NCI-H446 treated with DMSO at 0.1 percent for 48 hours (cell line): Measurements from ENCODE around the gene SV2B.
"Not testable (repeated sequence)": the region's sequence is repeated elsewhere in the genome, so short reads cannot be mapped to it uniquely, and the experiment has no call there.

Experiments
- DNase-seq: peaks from one replicate; lab custom pipeline; 2025; lab: John Stamatoyannopoulos, UW

The SV2B gene, protein sequence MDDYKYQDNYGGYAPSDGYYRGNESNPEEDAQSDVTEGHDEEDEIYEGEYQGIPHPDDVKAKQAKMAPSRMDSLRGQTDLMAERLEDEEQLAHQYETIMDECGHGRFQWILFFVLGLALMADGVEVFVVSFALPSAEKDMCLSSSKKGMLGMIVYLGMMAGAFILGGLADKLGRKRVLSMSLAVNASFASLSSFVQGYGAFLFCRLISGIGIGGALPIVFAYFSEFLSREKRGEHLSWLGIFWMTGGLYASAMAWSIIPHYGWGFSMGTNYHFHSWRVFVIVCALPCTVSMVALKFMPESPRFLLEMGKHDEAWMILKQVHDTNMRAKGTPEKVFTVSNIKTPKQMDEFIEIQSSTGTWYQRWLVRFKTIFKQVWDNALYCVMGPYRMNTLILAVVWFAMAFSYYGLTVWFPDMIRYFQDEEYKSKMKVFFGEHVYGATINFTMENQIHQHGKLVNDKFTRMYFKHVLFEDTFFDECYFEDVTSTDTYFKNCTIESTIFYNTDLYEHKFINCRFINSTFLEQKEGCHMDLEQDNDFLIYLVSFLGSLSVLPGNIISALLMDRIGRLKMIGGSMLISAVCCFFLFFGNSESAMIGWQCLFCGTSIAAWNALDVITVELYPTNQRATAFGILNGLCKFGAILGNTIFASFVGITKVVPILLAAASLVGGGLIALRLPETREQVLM

DNA sequence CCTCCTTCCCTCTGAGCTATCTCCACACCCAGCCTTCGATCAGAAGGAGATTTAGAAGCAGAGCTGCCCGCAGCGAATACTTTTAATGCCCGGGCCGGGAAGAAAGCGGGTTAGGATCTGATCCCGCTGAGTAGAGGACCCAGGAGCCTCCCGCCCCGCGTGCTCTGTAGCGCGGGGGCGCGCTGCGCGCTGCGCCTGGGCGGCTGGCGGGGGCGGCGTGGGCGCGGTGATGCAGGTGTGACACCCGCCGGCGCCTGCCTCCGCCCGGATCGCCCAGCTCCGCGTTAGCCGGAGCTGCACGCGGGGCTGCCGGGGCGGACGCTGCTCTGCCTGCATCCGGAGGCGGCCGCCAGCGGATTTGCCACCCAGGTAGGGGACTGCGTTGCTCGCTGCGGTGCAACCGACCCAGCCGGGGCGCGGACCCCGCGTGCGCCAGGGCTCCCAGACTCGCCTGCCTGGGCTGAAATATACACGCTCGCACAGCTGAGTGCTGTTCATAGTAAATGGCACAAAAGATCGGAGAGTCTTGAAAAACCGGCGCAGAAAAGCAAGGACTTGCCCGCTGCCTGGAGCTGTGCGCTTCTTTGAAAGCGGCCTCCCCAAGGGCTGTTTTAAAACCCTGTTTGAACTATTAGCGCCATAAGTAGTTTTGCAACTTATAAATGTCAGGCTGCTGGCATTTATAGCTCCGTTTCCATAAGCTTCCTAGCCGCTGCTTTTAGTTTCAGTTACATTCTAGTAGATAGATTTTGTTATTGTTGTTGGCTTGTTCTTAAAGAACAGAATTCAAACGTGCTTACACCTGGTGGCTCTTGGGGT, at the start of gene SV2B:
TSS of gene SV2B (plus strand) at position 263 of the 819 bp plus-strand sequence. CDS start 126,007 bp downstream, outside the sequence.
- DNase-seq: no peak

DNA sequence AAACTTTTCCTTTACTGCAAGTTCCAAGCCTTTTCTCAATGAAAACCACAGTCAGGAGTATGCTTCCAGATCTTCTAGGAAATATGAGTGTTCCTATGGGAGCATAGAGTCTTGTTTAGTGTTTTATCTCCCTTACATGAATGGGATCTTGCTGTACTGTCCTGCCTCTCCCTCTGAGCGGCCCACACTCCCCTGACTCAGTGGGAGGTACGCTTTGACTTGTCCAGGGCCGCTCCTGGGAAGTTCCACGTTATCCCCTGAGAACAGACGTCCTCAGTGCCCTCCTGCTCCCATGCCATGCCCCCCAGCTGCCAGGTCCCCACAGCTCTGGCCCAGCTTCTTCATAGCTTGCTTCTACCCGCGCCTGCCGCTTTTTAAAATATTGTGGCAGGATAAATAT, 48.8 kb upstream of the SV2B start:
- DNase-seq: no peak

DNA sequence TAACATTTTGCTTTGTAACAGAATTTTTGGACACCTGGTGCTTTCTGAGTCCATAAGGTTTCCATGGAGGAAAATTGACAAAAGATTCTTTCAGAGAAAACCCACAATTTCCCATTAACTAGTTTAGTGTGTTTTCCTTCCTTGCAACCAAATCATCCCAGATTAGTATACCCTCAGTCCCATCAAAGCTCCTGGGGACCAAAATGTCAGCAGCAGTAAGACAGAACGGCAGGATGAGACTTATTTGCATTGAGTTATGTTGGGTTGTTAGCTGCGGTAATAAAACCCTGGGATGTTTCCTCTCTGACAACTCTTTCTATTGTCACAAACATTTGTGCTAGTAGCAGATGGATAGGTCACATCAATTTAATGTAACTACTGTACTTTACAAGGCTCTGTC, 45.2 kb upstream of the SV2B start:
- DNase-seq: no peak

DNA sequence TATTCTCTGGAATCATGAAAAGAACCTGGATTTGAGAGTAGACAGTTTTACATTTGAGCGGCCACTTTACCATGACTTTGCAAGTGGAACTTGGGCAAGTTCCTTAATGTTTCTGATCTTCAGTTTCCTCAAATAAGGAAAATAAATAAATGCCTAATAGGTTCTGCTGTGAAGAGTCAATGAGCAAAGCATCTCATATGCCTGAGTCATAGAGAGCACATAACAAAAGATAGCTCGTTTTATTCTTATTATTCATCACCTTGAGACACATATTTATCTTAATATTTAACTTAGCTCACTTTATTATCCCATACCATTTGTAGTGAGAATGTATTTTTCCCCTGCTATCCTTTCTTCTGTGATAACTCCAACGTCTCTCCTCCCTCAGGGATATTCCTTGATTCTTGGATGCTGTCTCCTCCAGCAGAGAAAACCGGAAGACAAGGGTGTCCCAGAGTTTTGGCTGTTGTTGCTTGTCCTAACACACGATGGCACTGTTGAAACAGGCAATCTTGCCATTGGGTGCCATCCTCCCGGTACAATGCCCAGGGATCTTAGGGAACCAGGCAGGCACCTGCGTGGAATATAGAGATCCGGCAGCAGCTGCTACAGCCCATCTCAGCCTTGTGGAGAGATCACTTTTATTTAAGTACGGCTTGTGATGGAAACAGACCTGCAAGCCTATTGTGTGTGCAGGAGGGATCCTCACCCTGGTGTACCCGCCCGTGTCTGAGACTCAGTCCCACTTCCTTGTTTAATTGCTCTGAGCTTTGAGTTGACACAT, 44.3 kb upstream of the SV2B start:
- peak; percentile 21 for DNase-seq

DNA sequence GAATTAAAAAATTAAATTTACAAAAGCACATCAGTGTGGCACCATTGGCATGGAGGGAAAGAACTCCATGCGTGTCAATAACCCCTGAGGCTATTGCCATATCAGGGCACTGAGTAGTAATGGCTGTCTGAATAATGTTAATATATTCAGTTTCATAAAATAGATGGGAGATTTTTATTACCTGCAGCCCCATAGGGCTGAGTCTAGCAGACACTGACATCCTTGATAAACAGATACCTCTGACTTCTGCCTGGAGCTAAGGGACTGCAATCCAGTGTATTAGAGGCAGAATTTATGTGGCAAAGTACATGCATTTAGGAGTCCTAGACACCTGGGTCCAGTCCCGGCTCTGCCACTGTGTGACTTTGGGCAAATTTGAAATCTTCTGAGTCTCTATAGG, 38.8 kb upstream of the SV2B start:
- no peak for DNase-seq

DNA sequence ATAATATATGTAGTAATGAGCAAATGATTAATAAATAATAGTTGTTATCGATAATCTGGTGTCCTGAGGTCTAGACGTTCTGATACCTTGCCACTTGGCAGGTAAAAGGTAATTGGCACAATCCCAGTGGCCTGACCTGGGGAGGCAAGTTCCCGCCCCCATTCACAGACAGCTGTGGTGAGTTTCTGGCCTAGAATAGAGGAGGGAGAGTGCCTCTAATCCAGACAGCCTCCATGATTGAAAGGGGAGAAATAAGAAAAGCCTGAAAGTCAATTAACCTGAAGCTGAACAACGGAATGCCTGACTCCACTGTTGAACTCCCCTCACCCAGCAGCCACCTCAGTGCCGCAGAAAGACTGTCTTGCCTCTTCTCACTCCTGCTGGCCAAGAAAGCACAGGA, 38.1 kb upstream of the SV2B start:
- DNase-seq: no peak

DNA sequence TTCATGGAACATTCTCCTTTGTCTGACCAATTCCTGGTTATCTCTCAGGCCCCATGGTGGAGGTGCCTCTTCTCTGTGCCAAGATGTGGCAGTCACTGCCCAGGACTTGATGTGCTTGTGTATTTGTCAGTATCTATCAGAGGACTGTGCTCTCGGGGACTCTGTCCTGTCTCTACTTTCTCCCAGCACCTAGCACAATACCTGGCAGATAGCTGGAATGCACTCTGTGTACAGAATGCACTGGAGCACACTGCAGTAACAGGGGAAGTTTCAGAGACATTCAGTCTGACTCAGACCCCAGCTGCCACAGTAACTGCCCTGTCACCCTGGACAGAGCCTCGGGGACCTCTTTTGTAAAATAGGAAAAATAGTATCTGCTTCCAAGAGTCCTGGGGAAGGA, 34.6 kb upstream of the SV2B start:
- DNase-seq: no peak

DNA sequence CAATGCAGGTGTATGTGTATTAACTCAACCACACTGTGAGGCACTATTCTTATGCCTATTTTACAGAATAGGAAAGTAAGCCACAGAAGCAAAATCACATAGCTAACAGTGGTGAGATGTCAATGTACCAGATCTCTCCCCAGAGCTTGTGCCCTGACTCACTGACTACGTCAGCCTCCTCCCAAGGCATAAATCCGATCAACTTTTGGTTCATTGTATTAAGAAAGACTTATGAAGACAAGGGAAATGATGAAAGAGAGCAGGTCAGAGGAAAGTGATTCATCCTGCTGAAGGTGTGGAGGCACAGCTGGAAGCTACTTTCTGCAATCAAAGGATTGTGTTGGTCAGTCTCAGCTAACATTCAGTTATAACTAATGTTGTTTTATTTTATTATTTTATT, 33.0 kb upstream of the SV2B start:
- no peak for DNase-seq

DNA sequence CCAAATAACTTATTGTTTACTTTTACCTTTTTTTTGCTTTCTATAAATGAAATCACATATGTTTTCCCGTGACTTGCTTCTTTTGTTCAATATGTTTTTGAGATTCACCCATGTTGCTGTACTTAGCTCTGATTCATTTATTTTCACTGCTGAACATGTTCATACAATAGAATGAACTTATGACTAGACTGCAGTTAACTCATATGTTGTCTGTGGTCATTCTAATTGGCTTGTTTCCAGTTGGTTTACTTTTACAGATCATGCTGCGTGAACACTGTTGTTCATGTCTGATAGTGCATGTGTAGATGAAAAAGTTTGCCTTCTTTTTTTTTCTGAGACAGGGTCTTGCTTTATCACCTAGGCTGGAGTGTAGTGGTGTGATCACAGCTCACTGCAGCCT, 31.6 kb upstream of the SV2B start:
- DNase-seq: no peak

DNA sequence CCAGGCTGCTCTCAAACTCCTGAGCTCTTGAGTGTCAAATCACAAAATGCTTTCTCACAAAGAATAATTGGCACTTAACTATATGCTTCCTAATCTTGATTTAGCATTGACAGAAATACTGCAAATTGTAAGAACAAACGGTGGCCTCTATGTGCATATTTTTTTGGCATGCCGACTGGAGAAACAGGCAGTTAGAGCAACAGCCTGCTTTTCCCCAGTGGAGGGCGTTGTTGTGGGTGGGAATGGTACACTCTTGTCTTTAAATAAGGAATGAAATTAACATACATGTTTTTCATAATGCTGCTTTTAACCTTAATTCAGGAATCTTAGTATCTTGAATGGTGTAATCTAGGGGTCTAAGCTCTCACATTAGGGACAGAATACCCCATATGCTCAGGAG, 31.1 kb upstream of the SV2B start:
- no peak for DNase-seq

DNA sequence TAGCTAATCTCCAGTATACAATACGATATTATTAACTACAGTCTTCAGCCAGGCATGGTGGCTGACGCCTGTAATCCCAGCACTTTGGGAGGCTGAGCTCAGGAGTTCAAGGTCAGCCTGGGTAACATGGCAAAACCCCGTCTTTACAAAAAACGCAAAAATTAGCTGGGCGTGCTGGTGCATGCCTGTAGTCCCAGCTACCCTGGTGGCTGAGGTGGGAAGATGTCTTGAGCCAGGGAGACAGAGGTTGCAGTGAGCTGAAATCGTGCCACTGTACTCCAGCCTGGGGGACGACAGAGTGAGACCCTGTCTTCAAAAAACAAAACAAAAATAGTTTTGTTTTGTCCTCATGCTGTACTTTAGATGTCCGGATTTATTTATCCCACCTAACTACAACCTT, 29.2 kb upstream of the SV2B start:
- no peak for DNase-seq

DNA sequence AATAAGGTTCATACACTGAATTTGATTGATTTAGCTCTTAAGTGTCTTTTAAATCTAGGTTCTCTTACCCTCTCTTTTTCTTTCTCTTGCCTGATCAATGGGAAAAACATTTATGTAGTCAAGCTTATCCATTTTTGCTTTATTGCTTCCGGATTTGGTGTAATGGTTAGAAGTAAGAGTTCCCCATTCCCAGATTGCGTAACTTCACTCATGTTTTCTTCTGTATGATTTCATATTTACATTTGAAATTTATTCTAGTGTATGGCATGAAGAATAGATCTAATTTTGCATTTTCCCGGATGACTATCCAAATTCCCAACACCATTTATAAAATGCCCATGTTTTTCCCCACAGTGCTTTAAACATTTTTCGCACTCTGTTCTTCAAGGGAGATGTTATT, 27.9 kb upstream of the SV2B start:
- DNase-seq: no peak

DNA sequence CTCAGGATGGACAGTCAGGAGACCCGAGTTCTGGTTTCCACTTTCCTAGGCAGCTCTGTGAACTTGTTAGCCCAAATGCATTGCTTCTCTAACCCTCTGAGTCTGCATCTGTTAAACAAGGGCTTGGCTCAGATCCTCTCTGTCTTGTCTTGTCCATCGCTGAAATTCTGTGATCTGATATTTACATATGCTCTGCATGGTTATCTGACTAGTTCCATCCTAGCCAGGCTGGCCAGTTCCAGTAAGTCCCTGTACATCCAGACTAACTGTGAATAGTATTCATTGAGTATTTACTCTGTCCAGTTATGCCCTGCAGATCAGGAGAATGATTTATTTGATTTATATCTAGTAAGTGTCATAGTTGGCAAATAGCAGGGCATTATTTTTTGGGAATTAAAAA, 27.0 kb upstream of the SV2B start:
- no peak for DNase-seq

DNA sequence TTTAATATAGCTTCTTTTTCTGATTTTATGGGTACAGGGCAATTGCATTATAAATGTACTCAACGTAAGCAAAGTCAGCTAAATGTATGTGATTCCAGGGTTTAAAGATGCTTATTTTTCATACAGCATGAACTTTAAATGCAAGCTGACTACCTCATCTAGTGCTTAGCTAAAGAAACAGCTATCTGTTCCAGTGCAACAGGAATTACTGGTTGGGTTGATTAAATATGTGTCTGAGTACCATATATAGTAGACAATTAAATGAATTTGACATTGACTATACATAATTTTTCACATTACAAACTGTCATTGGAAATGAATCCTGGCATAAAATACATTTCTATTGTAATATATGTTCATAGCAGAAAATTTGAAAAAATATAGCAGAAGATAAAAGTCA, 26.3 kb upstream of the SV2B start:
- no peak for DNase-seq

DNA sequence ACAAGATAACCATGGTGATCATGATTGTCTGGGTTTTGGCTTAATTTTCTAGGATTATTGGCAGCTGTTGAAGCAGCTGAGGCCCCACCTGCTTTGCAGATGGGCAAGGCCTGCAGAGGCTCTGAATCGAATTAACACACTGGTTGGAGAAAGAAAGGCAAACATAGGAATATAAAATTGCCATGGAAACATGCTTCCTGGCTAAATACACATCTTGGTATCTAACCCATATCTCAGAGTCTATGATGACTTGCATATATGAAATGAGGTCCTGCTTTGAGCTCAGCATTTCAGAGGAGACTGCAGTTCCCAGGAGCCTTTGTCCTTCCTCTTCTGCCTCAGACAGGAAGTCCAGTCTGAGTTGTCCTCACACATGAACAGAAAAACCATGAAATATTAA, 24.3 kb upstream of the SV2B start:
- DNase-seq: no peak

DNA sequence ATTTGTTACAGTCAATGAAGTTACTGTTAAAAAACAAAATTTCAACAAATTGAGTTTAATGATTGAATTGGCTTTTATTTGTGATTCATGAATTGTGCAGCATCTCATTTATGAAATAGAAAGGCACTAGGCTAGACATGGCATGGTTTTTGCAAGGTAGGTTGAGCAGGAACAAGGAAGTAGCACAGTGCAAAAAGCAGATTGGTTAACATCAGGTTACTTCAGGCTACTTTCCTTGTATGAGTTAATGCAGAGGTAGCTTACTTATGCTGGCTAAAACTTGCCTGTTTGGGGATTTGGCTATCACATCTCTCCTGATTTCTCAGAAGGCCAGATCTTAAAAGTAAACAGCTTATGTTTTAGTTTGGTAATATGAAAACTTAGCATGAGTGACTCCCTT, 23.0 kb upstream of the SV2B start:
- no peak for DNase-seq

DNA sequence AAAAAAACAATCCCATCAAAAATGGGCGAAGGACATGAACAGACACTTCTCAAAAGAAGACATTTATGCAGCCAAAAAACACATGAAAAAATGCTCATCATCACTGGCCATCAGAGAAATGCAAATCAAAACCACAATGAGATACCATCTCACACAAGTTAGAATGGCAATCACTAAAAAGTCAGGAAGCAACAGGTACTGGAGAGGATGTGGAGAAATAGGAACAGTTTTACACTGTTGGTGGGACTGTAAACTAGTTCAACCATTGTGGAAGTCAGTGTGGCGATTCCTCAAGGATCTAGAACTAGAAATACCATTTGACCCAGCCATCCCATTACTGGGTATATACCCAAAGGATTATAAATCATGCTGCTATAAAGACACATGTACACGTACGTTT, 6.2 kb upstream of the SV2B start:
- DNase-seq: not testable (repeated sequence)

DNA sequence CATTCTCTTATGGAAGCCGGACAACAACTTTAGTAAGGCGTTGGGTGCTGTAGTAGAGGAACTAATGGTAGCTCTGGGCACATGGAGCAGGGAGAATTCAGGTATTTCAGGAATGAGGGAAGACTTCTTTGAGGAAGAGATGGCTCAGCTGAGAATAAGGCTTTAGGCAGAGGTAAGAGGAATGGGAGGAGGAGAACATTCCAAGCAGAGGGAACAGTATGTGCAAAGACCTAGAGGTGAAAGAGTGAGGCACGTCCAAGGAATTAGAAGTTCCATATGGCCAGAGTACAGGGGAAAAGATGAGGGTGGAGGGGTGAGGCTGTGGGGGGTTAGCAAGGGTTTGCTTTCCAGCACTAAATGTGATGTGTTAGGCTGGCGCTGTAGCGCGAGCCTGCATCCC, 1.6 kb upstream of the SV2B start:
- no peak for DNase-seq

DNA sequence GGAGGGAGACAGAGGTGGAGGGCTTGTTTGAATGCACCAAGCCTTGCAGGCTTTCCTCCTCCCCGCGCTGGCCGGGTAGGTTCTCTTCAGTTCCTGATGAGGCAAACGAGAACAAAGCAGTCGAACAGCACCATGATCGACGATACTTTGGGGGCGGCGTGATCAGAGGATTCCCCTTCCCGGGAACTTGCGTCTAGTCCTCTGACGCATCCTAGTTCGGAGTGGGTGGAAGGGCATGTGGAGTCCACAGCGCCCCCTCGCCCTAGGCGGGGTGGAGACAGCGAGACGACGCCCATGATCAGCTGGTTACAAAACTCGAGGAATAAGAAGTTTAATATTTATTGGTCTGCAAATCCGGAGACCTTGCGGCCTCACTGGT, 452 bp upstream of the SV2B start:
- DNase-seq: no peak

DNA sequence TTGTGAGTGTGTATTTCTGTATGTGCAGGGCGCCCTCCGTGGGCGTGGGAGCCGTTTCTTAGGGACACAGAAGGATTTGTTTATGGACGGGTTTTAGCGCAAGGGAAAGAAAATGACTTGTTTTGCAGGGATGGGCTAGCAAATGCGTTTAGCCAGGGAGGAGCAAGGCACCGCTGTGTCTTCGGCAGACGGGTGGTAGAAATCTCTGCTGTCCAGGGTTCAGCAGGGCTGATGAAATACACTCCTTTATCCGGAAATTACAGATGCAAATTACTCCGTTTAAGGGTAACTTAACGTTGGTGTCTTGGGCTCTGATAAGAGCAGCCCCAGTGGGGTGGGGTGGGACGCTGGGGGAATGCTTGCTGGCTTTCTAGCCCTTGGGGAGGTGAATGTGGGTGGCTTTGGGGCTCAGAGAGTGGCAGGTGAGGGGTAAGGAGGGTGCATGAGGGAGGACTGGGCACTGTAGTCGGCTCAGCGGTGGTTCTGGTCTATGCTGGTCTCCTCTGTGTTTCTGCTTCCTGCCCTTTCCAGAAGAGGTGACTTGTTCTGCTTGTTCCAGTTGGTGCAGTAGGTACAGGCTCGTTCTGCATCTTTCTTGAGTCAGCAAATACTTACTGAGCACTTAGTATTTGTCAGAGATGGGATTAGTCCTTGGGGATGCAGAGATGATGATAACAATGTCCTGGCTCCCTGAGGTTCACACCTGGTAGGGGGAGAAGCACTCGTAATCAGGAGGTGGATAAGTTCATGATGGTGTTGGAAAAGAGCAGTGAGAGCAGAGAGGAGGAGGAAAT, 954 bp downstream of the SV2B start:
- no peak for DNase-seq

DNA sequence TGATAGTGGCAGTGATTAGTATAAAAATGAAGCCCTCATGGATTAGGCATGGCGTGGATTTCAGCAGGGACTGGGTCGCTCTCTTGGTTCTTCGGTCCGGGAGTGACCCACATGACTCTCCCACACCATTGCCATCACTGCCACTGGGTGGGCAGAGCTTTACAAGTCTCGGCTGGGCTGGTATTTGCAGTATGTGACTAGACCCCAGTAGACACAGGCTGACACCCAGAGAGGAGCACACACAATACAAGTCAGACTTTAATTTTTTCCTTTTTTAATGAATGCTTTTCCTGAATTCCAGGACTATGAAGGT, 1.5 kb downstream of the SV2B start:
- no peak for DNase-seq
